ENCODE data around the gene RRP1B.
A peak's percentile ranks its signal among the peaks of the same experiment; 100 is the strongest.

Gene RRP1B

DNA sequence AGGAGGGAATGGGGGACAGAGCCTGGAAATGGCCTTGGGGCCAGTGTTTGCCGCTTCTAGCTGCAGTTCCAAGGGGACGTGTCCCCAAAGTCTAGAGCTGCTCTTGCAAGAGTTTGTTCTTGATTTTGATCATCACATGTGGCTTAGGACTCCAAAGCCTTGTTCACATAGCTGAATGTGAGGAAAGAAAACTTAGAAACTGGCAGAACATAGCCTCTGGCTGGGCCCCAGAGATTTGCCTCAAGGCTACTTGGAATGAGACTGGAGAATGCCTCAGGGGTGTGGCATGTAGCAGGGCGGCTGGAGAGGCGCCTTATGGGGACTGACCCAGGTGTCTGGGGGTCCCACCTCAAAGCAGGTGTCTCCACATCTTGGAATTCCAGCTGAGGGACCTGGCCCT, 61.8 kb downstream of the RRP1B start:
- no peaks in the 10 kb centered on the region for H3K27me3 ChIP-seq (ENCODE audit: insufficient read depth, low read length, poor library complexity)
- H3K36me3 ChIP-seq (ENCODE audit: insufficient read depth, low read length) = peaks cover 14% of the 10 kb centered on the region
- peaks cover 37% of the 10 kb centered on the region for H4K20me1 ChIP-seq (ENCODE audit: insufficient read depth, low read length)
- no peaks in the 10 kb centered on the region for H3K9me3 ChIP-seq (ENCODE audit: insufficient read depth, low read length, severe bottlenecking)
- peak overlapping the region; percentile 95 for H3K4me2 ChIP-seq (ENCODE audit: insufficient read depth, low read length)
- H3K27ac ChIP-seq (ENCODE audit: low read length) = no peak overlapping the region
- no peak overlapping the region for H3K9ac ChIP-seq (ENCODE audit: low read depth, low read length)
- no peak for ATAC-seq (ENCODE audit: insufficient read depth, low read depth)
- TF ChIP-seq, protein P1, sequence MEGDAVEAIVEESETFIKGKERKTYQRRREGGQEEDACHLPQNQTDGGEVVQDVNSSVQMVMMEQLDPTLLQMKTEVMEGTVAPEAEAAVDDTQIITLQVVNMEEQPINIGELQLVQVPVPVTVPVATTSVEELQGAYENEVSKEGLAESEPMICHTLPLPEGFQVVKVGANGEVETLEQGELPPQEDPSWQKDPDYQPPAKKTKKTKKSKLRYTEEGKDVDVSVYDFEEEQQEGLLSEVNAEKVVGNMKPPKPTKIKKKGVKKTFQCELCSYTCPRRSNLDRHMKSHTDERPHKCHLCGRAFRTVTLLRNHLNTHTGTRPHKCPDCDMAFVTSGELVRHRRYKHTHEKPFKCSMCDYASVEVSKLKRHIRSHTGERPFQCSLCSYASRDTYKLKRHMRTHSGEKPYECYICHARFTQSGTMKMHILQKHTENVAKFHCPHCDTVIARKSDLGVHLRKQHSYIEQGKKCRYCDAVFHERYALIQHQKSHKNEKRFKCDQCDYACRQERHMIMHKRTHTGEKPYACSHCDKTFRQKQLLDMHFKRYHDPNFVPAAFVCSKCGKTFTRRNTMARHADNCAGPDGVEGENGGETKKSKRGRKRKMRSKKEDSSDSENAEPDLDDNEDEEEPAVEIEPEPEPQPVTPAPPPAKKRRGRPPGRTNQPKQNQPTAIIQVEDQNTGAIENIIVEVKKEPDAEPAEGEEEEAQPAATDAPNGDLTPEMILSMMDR (IDR thresholded peaks at IDR 0.05; ENCODE audit: borderline replicate concordance, extremely low read depth, low read length, poor library complexity, severe bottlenecking) = no peak
- no peak for TF ChIP-seq EZH2 (IDR thresholded peaks at IDR 0.05; ENCODE audit: borderline replicate concordance, low read depth, low read length, severe bottlenecking)
- H3K4me1 ChIP-seq (ENCODE audit: insufficient read depth, low read length) = peaks cover 30% of the 10 kb centered on the region
- H2AFZ ChIP-seq (ENCODE audit: low read depth, low read length) = no peak overlapping the region
- H3K4me3 ChIP-seq (ENCODE audit: low read depth in 1 of 2, low read length in 2 of 2) = no peak overlapping the region
- H3K79me2 ChIP-seq (ENCODE audit: insufficient read depth, low read length) = peaks cover 30% of the 10 kb centered on the region
- no peak for DNase-seq

DNA sequence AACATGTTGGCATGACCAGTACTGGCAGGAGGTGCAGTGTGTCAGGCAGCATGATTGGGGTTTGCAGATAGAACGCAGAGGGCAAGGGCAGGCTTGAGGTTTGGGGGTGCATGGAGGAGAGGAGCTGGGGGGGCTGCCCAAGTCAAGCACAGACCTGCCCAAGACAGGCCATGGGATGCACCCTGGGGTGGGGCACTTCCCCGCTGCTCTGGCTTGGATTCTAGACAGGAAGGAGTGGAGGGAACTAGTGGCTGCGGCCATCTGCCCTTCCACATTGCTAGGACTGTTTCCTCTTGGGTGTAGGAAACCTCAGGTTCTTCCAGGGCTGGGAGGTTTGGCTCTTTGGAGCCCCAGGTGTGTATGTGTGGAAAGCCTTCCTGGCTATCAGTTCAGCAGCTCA, 62.6 kb downstream of the RRP1B start:
- Histone ChIP-seq H3K9ac (ENCODE audit: low read depth, low read length) (no peak overlapping the region), H2AFZ (ENCODE audit: low read depth, low read length) (no peak overlapping the region), H4K20me1 (ENCODE audit: insufficient read depth, low read length) (peaks cover 41% of the 10 kb centered on the region), H3K27me3 (ENCODE audit: insufficient read depth, low read length, poor library complexity) (no peaks in the 10 kb centered on the region), H3K27ac (ENCODE audit: low read length) (no peak overlapping the region), H3K9me3 (ENCODE audit: insufficient read depth, low read length, severe bottlenecking) (no peaks in the 10 kb centered on the region), H3K4me2 (ENCODE audit: insufficient read depth, low read length) (0 out of 2 replicates have a peak overlapping the region, but pooled peaks have one; percentile 4), H3K4me3 (ENCODE audit: low read depth in 1 of 2, low read length in 2 of 2) (no peak overlapping the region), H3K79me2 (ENCODE audit: insufficient read depth, low read length) (peaks cover 33% of the 10 kb centered on the region), H3K36me3 (ENCODE audit: insufficient read depth, low read length) (peaks cover 14% of the 10 kb centered on the region), H3K4me1 (ENCODE audit: insufficient read depth, low read length) (peaks cover 30% of the 10 kb centered on the region)
- DNase-seq = no peak
- TF ChIP-seq, protein P1 (IDR thresholded peaks at IDR 0.05; ENCODE audit: borderline replicate concordance, extremely low read depth, low read length, poor library complexity, severe bottlenecking) = no peak
- TF ChIP-seq EZH2 (IDR thresholded peaks at IDR 0.05; ENCODE audit: borderline replicate concordance, low read depth, low read length, severe bottlenecking) = no peak
- ATAC-seq (ENCODE audit: insufficient read depth, low read depth) = no peak

DNA sequence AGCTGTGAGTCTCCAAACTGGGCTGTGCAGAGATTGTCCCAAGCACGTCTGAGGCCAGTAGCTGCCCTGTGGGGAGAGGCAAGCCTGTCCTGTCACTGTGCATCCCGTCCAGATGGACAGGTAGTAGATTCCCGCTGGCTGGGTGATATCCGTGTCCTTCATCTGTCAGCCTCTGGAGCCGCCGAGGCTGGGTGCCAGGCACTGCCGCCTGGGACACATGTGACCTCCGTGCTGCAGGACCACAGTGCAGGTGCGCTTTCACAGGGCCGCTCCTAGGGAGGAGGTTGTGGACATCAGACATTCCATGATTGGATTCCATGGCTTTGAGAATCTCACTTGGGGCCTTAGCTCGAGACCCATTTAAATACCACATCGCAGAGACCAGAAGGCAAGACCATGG, 64.3 kb downstream of the RRP1B start:
- Histone ChIP-seq H3K27me3 (ENCODE audit: insufficient read depth, low read length, poor library complexity) (no peaks in the 10 kb centered on the region), H3K9me3 (ENCODE audit: insufficient read depth, low read length, severe bottlenecking) (no peaks in the 10 kb centered on the region), H2AFZ (ENCODE audit: low read depth, low read length) (no peak overlapping the region), H3K4me3 (ENCODE audit: low read depth in 1 of 2, low read length in 2 of 2) (no peak overlapping the region), H3K36me3 (ENCODE audit: insufficient read depth, low read length) (peaks cover 14% of the 10 kb centered on the region), H3K9ac (ENCODE audit: low read depth, low read length) (no peak overlapping the region), H3K27ac (ENCODE audit: low read length) (no peak overlapping the region), H4K20me1 (ENCODE audit: insufficient read depth, low read length) (peaks cover 57% of the 10 kb centered on the region), H3K4me2 (ENCODE audit: insufficient read depth, low read length) (no peak overlapping the region), H3K79me2 (ENCODE audit: insufficient read depth, low read length) (peaks cover 40% of the 10 kb centered on the region), H3K4me1 (ENCODE audit: insufficient read depth, low read length) (peaks cover 27% of the 10 kb centered on the region)
- DNase-seq = no peak
- TF ChIP-seq EZH2 (IDR thresholded peaks at IDR 0.05; ENCODE audit: borderline replicate concordance, low read depth, low read length, severe bottlenecking) = no peak
- TF ChIP-seq, protein P1 (IDR thresholded peaks at IDR 0.05; ENCODE audit: borderline replicate concordance, extremely low read depth, low read length, poor library complexity, severe bottlenecking) = no peak
- ATAC-seq (ENCODE audit: insufficient read depth, low read depth) = no peak
